Middle frontal gyrus (tissue), 1 donor: Measurements from ENCODE around the gene WWOX.

ENCODE experiments used
- DNase-seq: peaks from one replicate; pipeline ENCODE4 v3.0.0-alpha.2; 2015; ENCODE audit warnings: low spot score; ENCODE audit errors: extremely low spot score

WWOX gene

GRCh38 chr16:78102865-78103264 lies 3.4 kb downstream of the WWOX start:
- DNase-seq = no peak

- no peak for DNase-seq
Observed at GRCh38 chr16:78105517-78105916, 6.1 kb downstream of the WWOX start.

GRCh38 chr16:78106686-78107085 lies 7.2 kb downstream of the WWOX start:
- DNase-seq = no peak

GRCh38 chr16:78108451-78108850 lies 9.0 kb downstream of the WWOX start:
- DNase-seq = no peak

GRCh38 chr16:78113258-78113657 lies 13.8 kb downstream of the WWOX start:
- DNase-seq = no peak

GRCh38 chr16:78115659-78116058 lies 16.2 kb downstream of the WWOX start:
- no peak for DNase-seq

DNA sequence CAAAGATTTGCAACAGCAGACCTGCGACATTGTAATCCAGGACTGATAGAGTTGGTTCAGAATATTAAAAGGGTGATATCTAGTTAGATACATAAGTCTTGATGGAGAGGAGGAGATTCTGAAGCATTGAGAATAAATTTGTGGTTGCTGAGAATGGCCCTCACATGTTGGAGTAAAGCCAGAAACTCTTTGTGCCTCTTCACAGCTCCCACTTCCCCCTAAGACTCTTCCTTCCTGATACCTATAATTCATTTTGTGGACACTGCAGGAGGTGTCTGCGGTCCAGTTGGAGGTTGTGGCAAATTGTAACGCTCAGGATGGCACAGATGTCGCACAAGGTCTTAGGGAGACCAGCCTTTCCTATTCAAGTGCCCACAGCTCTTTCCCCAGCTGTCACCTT lies 17.5 kb downstream of the WWOX start:
- no peak for DNase-seq

- DNase-seq = no peak
Observed at GRCh38 chr16:78117391-78117790, 17.9 kb downstream of the WWOX start.

DNA sequence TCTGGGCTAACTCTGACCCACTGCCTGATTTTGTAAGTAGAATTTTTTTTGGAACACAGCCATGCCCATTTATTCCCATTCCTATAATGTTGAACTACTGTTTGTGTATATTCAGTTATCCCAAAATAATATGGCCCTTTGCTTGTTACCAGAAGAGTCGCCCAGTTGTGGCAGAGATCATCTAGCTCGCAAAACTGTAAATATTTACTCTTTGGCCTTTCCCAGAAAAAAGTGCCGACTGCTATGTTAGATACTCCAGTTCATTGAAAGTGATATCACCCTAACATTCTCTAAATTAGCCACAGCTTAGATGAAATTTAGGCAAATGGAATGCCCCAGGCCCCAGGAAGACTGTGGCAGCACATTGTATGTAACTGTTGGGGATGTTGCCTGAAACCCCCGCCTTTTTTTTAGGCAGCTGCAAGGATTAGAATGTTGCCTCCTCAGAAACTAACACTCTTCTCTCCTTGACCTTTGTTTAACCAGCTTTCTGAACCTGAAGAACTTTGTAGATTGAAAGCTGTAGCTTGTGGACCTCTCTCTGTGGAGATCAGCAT lies 19.1 kb downstream of the WWOX start:
- no peak for DNase-seq

DNA sequence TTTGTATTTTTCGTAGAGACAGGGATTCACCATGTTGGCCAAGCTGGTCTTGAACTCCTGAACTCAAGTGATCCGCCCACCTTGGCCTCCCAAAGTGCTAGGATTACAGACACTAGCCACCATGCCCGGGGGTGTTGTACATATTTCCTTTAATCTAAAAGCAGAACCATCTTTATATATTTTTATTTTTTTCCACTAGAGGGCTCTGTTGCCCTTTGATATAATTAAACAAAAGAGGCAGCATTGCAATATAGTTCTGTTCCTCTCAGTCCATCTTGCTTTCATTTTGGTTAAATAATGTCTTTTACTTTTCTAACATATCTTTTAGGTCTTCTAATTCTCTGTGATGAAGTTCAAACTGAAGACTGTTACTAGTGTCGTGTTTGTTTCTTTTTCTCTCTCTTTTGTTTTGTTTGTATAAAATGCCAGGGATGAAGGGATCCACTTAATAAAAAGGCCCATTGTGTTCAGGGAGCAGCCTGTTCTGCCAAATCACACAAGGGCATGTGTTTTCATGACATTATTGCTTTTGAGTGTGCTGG lies 23.4 kb downstream of the WWOX start:
- DNase-seq = peak; percentile 77

- no peak for DNase-seq
Observed at GRCh38 chr16:78125112-78125844, 25.8 kb downstream of the WWOX start.

- DNase-seq = no peak
Observed at GRCh38 chr16:78126662-78127061, 27.2 kb downstream of the WWOX start.

GRCh38 chr16:78127130-78127529 lies 27.7 kb downstream of the WWOX start:
- no peak for DNase-seq

DNA sequence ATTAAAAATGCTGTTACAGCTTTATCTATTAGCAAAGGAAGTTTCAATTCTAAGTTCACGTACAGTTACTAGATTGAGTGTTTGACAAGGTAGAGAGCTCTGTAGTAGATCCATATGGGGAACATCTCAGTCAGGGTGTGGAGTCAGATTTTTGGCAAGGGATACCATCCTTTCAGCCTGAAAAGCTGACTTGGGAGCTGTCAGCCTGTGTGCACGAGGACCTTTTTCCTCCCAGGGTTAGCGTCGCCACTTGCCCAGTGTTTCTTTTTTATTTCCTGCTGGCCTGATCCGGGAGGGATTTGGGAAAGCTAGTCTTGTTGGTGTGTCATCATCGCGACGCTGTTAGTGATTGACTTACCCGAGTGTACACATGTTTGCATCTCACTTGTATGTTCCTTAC lies 29.5 kb downstream of the WWOX start:
- no peak for DNase-seq

DNA sequence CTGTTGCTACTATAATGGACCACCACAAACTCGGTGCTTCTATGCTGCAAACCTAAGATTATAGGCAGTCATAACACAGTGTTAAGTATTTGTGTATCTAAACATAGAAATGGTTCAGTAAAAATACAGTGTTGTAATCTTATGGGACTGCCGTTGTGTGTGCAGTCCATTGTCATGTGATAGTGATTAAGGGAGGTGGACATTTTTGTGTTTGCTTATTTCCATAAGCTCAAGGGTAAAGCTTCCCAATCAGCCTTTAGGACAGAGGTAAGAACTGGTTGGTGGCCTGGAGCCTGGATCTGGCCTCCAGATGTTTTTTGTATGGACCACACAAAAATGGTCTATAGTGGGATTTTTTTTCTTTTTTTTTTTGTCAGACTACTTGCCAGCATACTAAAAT lies 29.9 kb downstream of the WWOX start:
- DNase-seq = no peak

- DNase-seq = no peak
Observed at GRCh38 chr16:78130083-78130608, 30.7 kb downstream of the WWOX start.

DNA sequence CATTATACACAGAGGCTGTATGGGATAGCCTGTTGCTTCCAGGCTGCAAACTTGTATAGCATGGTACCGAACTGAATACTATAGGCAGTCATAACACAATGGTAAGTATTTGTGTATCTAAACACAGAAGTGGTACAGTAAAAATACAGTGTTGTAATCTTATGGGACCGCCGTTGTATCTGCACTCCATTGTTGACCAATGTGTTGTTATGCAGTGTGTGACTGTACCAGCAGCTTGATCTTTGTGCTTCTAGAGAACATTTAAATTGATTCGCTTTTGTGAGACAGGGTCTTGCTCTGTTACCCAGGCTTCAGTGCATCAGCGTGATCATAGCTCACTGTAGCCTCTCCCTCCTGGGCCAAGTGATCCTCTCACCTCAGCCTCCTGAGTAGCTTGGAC lies 31.5 kb downstream of the WWOX start:
- no peak for DNase-seq

- DNase-seq = no peak
Observed at GRCh38 chr16:78133919-78134318, 34.5 kb downstream of the WWOX start.

DNA sequence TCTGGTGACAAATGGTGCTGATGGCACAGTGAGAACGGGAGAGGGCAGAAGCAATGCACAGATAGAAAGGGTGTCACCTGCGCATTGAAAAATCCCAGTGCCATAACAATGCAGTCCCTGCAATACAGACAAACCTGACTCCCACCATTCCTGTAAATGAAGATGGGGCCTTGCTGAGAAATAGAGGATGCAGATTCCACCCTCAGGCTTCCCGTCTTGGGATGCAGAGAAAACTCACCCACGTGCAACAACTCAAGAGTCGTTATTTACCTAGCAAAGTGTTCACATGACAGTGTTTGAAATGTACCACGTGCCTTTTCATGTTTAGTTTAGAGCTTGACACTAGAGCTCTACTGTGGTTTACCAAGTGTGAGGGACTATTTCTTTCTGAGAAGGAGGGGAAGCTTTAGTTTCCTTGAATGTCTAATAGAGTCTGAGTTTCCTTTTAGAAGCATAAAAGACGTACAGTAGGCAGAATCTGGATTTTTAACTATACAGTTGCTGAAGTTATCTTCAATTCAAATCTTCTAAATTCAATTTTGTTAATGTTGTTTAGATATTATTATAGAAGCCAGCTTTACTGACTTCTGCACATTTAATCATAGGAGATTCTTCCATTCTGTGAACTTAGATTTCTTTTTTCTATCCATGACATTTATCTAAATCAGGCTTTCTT lies 35.6 kb downstream of the WWOX start:
- DNase-seq = no peak

- no peak for DNase-seq
Observed at GRCh38 chr16:78137179-78137578, 37.7 kb downstream of the WWOX start.

- no peak for DNase-seq
Observed at GRCh38 chr16:78137782-78138616, 38.5 kb downstream of the WWOX start.
